HG02938 (cell line): ENCODE data around the gene GSTA4.
"Not testable (repeated sequence)": the region's sequence is repeated elsewhere in the genome, so short reads cannot be mapped to it uniquely, and the experiment has no call there.

Experiments
- ATAC-seq: cut with Tn5 transposase; IDR thresholded peaks from one replicate; pipeline ENCODE4 v1.9.1; 2021; ENCODE audit warnings: mild to moderate bottlenecking, moderate library complexity; ENCODE audit not compliant: unreplicated experiment

Gene GSTA4

DNA sequence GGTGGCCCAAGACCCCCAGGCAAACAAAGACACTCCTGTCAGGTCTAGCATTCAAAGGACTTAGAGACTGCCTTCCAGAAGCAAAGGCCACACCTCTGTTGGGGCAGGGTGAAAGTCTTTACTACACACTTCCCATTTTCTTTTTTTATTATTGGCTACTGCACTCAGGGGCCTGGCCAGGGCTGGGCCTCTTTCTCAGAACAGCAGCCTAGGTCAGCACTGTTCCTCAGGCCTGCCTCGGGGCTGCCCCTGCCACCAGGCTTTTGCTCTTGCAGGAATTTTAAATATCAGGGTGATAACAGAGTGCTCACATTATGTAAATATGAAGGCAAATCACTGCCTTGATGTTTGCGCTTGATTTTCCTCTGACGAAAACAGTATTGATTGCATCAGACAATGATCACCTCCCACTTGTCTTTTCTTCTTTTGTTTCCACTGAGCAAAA lies 18.5 kb downstream of the GSTA4 start:
- peak; percentile 56 for ATAC-seq

DNA sequence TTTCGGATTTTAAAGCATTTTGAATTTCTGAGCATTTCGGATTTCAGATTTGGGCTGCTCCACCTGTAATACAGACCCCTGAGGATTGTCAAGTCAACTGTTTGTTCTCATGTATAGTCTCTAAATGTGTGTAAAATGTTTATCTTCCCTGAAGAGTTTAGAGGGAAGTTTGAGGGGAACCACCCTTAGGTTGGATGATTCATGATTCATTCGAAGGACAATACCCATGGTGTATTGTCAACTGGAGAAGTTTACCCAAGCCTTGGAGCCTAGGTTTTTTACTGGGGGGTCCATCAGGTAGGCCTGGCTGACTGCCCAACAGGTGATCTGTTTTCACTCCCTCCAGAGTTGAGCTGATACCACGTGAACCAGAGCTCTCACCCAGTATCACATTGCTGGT lies 18.9 kb downstream of the GSTA4 start:
- peak; percentile 19 for ATAC-seq

GRCh38 chr6:52975580-52975979 lies 19.5 kb downstream of the GSTA4 start:
- no peak for ATAC-seq

- no peak for ATAC-seq
These were observed 22.1 kb downstream of the GSTA4 start for GRCh38 chr6:52972989-52973388.

GRCh38 chr6:52969359-52969758 lies 25.7 kb downstream of the GSTA4 start:
- ATAC-seq = no peak

- ATAC-seq = no peak
These were observed 29.0 kb downstream of the GSTA4 start for GRCh38 chr6:52966101-52966500.

DNA sequence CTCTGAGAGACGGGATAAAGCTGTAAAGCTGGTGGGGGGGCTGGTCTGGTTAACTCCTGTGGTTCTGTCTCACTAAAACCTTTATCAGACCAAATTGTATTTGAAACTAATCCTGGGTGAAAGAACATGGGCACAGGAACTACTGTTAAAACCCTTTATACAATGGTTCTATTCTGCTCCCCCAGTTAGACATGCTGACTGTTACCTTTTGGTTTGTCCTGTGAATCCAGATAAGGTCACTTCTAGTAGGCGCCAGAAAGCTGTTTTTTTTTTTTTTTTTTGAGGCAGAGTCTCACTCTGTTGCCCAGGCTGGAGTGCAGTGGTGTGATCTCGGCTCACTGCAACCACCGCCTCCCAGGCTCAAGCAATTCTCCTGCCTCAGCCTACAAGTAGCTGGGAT lies 29.7 kb downstream of the GSTA4 start:
- ATAC-seq = no peak

- no peak for ATAC-seq
These were observed 30.8 kb downstream of the GSTA4 start for GRCh38 chr6:52964318-52964717.

DNA sequence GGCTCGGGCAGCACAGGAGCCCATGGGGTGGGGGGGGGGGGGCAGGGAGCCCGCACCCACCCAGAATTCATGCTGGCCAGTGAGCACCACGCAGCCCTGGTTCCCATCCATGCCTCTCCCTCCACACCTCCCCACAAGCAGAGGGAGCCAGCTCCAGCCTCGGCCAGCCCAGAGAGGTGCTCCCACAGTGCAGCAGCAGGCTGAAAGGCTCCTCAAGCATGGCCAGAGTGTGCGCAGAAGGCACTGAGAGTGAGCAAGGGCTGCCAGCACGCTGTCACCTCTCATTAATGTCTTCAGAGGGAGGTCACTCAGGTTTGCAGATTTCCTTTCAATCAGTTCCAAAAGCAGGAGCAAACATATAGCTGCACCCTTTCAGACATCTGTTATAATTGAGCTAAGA lies 32.4 kb downstream of the GSTA4 start:
- no peak for ATAC-seq

GRCh38 chr6:52961022-52961421 lies 34.1 kb downstream of the GSTA4 start:
- not testable (repeated sequence) for ATAC-seq

GRCh38 chr6:52960211-52960610 lies 34.9 kb downstream of the GSTA4 start:
- not testable (repeated sequence) for ATAC-seq

DNA sequence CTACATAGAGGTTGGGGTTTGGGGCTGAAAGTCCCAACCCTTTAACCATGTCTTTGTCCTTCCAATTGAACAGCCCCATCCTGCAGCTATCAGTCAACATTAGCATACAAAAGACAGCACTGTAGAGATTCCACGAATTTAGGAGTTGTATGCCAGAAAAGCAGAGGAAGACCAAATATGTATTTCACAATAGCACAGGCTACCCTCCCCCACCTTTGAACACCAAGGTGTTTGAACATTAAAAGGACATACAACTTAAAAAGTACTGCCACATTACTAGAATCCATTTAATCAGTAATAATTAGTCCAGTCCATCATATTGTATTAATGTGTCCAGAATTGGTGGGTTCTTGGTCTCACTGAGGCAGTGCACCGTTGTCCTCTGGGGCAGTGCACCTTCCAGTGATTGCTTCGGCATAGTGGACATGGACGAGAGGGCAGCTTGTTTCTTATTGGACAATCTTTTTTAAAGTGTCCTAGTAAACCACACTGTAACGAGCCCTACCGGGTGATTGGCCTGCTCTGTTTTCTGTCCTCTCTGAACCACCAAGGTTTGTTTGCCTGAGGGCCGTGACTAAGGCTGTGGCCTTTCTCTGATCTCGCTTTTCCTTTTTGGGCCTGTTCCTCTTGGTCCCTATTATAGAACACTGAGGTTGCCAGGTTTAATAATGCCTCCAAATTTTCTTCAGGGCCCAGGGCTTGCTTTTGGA lies 36.4 kb downstream of the GSTA4 start:
- ATAC-seq = no peak

DNA sequence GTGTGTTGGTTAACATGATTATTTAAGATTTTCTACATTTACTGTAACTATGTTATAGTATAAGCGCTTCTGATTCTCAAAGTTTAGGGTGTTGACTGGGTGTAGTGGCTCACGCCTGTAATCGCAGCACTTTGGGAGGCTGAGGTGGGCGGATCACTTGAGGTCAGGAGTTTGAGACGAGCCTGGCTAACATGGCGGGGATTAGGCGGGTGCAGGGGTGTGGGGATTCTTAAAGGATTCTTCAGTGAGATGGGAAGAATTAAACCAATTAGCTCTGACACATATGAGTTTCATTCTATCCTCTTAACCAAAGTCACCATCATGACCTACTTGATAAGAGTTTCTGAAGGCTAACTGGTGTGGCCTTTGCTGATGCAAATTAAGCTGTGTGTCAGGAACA lies 39.2 kb downstream of the GSTA4 start:
- no peak for ATAC-seq

- no peak for ATAC-seq
These were observed 40.9 kb downstream of the GSTA4 start for GRCh38 chr6:52953911-52954839.

- ATAC-seq = no peak
These were observed 48.8 kb downstream of the GSTA4 start for GRCh38 chr6:52946306-52946705.

GRCh38 chr6:52942821-52943220 lies 52.3 kb downstream of the GSTA4 start:
- not testable (repeated sequence) for ATAC-seq

DNA sequence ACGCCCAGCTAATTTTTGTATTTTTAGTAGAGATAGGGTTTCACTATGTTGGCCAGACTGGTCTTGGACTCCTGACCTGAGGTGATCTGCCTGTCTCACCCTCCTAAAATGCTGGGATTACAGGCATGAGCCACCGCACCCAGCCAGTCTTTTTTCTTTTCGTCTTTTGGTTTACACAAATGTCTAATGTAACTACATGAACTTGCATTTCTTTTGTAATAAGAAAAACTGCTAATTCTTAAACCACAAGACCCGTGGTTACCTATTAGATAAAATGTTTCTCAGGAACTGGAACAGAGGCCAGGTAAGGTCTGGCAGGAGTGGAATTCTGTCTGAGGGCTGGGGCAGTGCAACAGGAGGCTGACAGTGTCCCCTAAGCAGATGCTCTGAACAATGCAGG lies 52.9 kb downstream of the GSTA4 start:
- ATAC-seq = no peak

GRCh38 chr6:52937908-52938307 lies 57.2 kb downstream of the GSTA4 start:
- no peak for ATAC-seq

DNA sequence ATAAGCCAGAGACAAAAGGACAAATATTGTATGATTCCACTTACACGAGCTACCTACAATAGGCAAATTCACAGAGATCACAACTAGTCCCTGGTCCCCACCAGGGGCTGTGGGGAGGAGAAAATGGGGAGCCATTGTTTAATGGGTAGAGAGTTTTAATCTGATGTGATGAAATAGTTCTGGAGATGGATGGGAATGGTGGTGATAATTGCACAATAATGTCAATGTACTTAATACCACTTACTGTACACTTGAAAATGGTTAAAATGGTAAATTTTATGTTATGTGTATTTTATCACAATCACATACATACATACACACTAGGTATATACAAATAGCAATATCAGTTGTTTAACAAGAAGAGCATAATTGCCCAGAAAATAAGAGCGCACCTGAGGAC lies 61.3 kb downstream of the GSTA4 start:
- ATAC-seq = no peak

DNA sequence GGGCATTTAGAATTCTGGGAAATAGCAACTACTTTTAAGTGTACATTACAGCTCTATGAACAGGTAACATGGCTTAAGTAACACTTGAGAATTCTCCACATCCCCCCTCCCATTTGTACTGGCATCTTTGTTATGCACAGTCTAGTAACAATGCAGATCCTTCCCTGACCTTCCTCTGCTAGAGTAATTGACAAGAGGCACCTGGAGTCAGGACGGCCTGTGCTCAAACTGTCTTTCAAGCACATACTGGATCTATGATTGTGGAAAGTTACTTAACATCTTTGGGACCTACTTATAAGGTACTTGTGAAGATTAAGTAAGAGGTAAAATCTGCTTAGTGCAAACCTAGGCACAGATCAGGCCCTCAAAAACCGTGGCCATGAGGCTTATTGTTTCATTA lies 63.7 kb downstream of the GSTA4 start:
- no peak for ATAC-seq

DNA sequence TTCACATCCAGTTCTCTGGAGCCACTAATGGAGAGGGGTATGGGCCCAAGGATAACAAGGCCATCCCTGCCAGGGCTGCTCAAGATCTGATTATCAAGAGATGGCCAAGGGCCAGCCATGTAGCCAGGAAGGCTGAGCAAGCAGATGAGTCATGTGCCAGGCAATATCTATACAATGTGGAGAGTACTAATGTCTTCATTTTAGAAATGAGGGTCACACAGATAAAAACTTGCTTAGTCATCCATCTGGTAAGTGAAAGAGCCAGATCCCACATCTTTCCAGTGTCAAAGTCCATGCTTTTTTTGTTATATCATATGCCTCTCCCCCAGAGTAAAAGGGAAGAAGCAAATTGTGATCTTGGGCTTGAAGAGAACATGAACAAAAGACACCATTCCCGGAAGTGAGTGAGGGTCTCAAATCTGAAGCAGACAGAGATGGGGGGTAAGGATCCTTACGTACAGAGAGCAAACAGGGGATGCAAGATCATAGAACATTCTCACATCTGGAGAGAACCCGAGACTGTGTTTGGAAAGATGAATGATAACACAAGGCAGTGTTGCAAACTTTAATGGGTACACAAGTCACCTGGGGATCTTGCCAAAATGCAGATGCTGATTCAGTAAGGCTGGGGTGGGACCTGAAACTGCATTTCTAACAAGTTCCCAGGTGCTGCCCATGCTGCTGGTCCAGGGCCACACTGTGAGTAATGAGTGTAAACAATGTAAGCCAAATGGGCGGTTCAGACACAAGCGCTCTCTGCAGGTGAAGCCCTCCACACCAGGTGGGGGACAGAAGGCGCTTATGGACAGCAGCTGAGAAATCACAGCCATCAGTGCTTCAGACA lies 65.5 kb downstream of the GSTA4 start:
- ATAC-seq = no peak
